Neutrophil (primary cell): ENCODE results near the gene ECHDC3.

Experiments used
- H3K27ac ChIP-seq: fragments of 200-600 bp; sonication (generic); 2 replicates; pipeline ENCODE4 v1.5.1; 2016; ENCODE audit warnings: mild to moderate bottlenecking, moderate library complexity
- H3K27me3 ChIP-seq: fragments of 200-600 bp; sonication (generic); 2 replicates; pipeline ENCODE4 v1.6.0; 2016; ENCODE audit warnings: mild to moderate bottlenecking
- H3K36me3 ChIP-seq: fragments of 200-600 bp; sonication (generic); 2 replicates; pipeline ENCODE4 v1.5.1; 2017
- H3K4me1 ChIP-seq, 2 experiments: fragments of 200-600 bp in 1 of 2; sonication (generic) in 1 of 2; 1 replicate in 1 of 2; 2 replicates in 1 of 2; pipeline versions ENCODE4 v1.5.1 to v1.6.1; 2013 to 2016; ENCODE audit warnings: low read depth in 1 of 2, low read length in 1 of 2, mild to moderate bottlenecking in 1 of 2, moderate library complexity in 1 of 2; ENCODE audit not compliant: control insufficient read depth in 1 of 2, insufficient read depth in 1 of 2
- H3K4me3 ChIP-seq, 2 experiments: fragments of 200-600 bp in 1 of 2; sonication (generic) in 1 of 2; 1 replicate in 1 of 2; 2 replicates in 1 of 2; pipeline ENCODE4 v1.5.1; 2013 to 2016; ENCODE audit warnings: low read depth in 1 of 2, low read length in 1 of 2, mild to moderate bottlenecking in 1 of 2, moderate library complexity in 1 of 2
- H3K9me3 ChIP-seq: fragments of 200-600 bp; sonication (generic); 2 replicates; pipeline ENCODE4 v1.5.1; 2016
- CTCF ChIP-seq: fragments of 200-600 bp; sonication (generic); IDR thresholded peaks from 2 replicates; pipeline ENCODE4 v1.5.1; 2016; ENCODE audit warnings: antibody characterized with exemption

ECHDC3 gene

GRCh38 chr10:11759347-11759746 is 17.2 kb downstream of the ECHDC3 start:
- TF ChIP-seq CTCF: no peak
- peaks cover 0 to 6% of the 10 kb centered on the region in 2 experiments for H3K4me1 ChIP-seq
- peaks cover 50% of the 10 kb centered on the region for H3K36me3 ChIP-seq

DNA sequence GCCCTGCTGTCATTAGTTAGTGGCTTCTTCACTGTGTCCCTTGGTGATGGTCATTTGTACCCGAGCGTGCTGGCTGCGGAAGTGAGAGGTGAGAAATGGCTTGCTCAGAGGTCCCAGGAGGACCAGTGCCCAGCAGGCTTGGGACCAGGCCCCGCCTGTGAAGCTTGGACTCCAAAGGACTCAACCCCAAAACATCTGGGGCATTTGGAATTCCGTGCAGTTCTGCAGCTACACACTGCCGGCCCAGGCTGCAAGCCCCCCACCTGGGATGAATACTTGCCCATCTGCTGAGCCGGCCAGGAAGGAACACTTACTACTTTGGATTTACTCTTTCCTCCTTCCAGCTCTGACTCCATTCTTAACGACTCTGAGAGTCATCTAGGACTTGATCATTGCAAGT is 18.0 kb downstream of the ECHDC3 start:
- Histone ChIP-seq H3K4me1 (peaks cover 0 to 6% of the 10 kb centered on the region in 2 experiments), H3K4me3 (no peak overlapping the region), H3K27me3 (no peaks in the 10 kb centered on the region), H3K27ac (no peak overlapping the region), H3K9me3 (no peaks in the 10 kb centered on the region), H3K36me3 (peaks cover 50% of the 10 kb centered on the region)
- TF ChIP-seq CTCF: no peak

More at GRCh38 chr10:11759347-11759746, 17.2 kb downstream of the ECHDC3 start:
- Histone ChIP-seq H3K9me3 (no peaks in the 10 kb centered on the region), H3K27me3 (no peaks in the 10 kb centered on the region), H3K4me3 (no peak overlapping the region), H3K27ac (no peak overlapping the region)

DNA sequence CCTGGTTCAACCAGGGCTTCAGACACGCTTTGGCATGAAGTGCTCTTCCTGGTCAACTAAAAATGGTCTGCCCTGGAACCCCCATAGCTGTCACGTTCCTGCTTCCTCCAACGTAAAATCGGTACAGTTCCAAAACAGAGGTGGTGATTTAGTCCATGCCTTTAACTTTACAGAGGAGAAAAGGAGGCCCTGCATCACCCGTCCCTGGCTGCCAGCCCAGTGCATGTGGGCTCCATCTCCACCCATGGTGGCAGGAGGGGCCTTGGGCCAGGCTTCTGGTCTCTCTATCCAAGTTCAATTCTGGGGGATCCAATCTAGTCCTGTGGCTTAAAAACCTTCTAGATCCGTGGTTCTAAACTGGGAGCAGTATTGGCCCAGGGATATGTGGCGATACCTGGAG is 18.7 kb downstream of the ECHDC3 start:
- no peaks in the 10 kb centered on the region for H3K9me3 ChIP-seq
- TF ChIP-seq CTCF: no peak
- H3K27me3 ChIP-seq: no peaks in the 10 kb centered on the region
- peaks cover 44% of the 10 kb centered on the region for H3K36me3 ChIP-seq
- H3K4me1 ChIP-seq: peaks cover 0 to 6% of the 10 kb centered on the region in 2 experiments
- H3K27ac ChIP-seq: no peak overlapping the region
- no peak overlapping the region for H3K4me3 ChIP-seq

DNA sequence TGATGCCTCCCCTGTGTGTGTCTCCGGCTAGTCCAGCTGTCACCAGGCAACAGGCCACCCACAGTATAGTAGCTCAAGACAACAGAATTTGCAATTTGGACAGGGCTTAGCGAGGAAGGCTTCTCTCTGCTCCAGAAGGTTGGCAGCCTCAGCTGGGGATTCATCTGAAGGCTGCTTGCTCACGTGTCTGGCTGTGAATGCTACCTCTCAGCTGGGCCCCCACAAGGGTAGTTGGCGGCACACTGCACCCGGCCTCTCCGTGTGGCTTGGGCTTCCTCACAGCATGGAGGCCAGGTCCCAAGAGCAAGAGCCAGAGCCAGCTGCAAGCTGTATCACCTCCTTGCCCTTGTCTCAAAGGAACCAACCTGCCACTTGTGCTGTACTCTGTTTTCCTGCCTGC is 19.2 kb downstream of the ECHDC3 start:
- no peak overlapping the region for H3K27ac ChIP-seq
- no peak for TF ChIP-seq CTCF
- peaks cover 0 to 6% of the 10 kb centered on the region in 2 experiments for H3K4me1 ChIP-seq
- H3K36me3 ChIP-seq: peaks cover 41% of the 10 kb centered on the region
- no peaks in the 10 kb centered on the region for H3K27me3 ChIP-seq
- H3K4me3 ChIP-seq: no peak overlapping the region
- no peaks in the 10 kb centered on the region for H3K9me3 ChIP-seq

DNA sequence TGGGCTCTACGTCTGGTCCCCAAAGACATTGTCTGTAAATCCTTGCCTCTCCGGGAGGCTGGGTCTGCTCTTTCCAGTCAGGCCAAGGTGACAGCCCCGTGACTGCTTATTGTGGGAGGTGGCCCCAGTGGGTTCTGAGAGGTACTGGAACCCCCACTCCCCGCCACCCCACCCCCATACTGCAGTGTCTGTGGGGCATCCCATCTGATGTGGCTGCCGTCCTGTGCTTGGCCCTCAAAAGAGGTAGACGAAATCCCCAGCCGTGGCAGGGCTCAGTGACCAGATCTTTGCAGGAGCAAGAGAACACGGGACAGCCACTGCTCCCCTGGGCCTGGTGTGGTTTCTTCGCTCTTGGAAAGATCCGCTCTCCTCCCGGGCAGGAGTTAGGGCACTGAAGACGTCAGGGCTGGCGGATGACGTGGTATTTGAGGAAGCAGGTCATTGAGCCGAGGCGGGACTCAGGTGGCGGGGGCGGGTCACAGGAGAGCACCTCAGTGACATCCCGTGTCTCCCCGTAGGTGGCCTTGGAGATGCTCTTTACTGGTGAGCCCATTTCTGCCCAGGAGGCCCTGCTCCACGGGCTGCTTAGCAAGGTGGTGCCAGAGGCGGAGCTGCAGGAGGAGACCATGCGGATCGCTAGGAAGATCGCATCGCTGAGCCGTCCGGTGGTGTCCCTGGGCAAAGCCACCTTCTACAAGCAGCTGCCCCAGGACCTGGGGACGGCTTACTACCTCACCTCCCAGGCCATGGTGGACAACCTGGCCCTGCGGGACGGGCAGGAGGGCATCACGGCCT is 20.7 kb downstream of the ECHDC3 start:
- TF ChIP-seq CTCF: no peak
- Histone ChIP-seq H3K36me3 (peaks cover 29% of the 10 kb centered on the region), H3K27me3 (no peaks in the 10 kb centered on the region), H3K27ac (no peak overlapping the region), H3K4me1 (peaks cover 0 to 3% of the 10 kb centered on the region in 2 experiments), H3K4me3 (no peak overlapping the region), H3K9me3 (no peaks in the 10 kb centered on the region)
